Skin epidermis (tissue), 12 donors: ENCODE measurements around the gene NOS1AP.

ENCODE experiments used
- H3K27ac ChIP-seq, 21 experiments: fragments of 200-600 bp; sonication (generic) in 11 of 21; one replicate each; pipeline ENCODE4 v1.5.0; 2020; ENCODE audit warnings: mild to moderate bottlenecking in 3 of 21, inconsistent platforms in 2 of 21, moderate library complexity in 2 of 21
- H3K4me3 ChIP-seq, 7 experiments: fragments of 200-600 bp; sonication (generic) in 2 of 7; one replicate each; pipeline ENCODE4 v1.5.0; 2020; ENCODE audit warnings: inconsistent platforms in 2 of 7, mild to moderate bottlenecking in 2 of 7, moderate library complexity in 1 of 7

NOS1AP gene

DNA sequence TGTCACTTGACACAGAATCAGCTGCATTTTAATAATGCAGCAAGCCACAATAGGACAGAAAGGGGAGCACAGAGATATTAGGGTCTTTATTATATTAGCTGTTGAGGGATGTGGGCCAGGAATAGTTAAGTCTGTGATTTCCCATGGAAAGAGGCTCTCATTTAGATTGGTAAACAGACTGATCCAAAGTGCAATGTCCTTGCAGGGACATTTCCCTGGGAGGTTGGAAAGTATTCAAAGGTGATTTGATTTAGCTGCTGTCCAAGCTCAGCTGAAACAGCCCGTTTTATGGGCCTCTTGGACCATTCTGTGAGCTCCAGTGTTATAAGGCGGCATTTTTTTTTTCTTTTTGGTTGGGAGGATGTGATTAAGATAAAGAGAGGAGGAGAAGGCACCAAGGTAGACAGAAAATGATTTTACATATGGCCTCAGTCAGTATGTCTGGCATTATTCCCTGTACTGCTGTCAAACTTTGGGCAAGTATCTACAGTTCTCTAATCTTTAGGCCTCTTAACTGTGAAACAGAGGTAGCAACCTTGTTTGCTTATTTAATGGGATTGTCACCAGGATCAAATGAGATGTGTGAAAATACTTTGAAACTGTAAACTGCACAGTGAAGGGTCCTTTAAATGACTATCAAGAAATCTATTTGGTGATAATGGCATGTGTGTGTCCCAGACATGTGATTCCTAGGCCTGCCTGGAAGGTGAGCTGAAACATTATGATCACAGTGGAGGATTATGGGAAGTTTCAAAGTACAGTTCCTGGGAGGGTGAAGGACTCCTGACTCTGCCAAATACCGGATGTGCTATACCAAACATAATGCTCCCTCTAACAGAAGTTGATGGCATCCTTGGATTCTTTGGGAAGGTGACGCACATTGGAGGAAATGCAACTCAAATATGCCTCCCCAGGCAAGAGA, 62.2 kb downstream of the NOS1AP start:
- no peak overlapping the region for H3K27ac ChIP-seq
- H3K4me3 ChIP-seq: no peak overlapping the region

DNA sequence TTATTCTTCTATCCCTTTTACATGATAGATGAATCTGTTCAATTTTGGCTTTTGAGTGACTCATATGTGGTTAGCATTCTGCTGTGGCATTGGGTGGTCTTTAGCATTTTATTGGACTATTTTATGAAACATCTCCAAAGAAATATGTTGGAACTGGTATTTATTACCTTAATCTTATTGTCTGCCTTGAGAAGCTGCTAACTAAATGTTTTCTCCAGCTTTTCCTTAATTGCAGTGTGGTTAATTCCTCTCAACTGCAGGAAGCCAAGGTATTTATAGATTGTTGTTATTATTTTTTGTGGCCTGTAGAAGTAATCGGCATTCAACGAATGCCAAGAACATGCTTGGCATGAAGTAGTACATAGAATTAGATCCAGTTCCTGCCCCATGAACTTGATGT, 64.1 kb downstream of the NOS1AP start:
- Histone ChIP-seq H3K27ac (no peak overlapping the region), H3K4me3 (no peak overlapping the region)

DNA sequence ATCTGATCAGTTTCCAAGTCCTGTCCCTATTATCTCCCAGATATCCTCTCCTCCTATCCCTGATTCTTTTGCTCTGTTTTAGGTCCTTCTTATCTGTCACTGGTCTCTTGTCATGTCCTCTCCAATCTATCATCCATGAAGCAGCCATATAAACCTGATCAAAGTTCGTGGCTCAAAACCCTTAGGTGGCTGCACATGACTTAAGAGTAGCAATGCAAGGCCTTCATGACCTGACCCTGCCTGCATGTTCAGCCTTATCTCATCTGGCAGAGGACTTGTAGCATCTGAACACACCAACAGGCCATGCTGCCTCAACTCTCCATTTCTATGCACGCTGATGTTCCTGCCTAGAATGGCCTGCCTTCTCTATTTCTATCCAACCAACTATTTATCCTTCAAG, 65.2 kb downstream of the NOS1AP start:
- Histone ChIP-seq H3K27ac (no peak overlapping the region), H3K4me3 (no peak overlapping the region)

DNA sequence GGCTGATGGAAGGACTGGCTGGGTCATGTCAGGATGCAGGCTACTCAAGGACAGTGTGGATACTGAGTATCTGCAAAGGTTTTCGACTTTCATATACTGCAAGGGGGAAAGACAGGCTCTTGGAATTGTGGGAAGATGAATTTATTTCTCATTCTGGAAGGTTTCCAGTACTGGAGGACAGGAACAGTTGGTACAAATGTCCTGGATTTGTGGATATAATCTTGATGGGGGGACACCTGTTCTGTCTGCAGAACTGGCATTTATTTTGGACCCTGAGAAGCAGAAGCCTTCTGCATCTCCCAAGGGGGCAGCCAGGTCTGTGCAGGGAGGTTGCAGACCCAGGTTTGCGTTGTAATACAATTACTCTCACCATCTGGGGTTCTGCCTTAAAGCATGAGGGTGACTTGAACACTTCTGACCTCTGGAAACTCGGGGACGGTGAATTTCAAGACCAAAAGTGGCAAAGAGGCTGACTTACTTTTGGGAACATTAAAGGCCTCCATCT, 65.8 kb downstream of the NOS1AP start:
- Histone ChIP-seq H3K4me3 (no peak overlapping the region), H3K27ac (no peak overlapping the region)

DNA sequence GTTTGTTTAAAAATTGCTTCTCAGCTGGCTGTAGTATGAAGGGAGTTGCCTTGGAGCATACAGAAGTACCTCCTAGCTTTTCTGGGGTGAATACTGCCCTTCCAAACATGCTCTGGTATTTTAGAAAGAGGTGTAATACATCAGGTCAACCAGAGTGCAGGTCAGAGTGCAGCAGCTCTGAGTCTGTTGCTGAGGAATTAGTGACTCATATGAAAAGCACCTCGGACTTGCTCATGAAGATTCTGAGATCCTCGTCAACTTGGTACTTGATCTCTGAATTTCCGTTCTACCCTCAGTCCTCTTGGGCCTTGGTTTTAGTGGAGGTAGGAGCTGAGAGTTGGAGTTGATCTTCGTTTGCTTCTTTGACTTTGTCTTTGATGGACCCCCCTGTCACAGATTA, 67.3 kb downstream of the NOS1AP start:
- Histone ChIP-seq H3K4me3 (no peak overlapping the region), H3K27ac (no peak overlapping the region)

DNA sequence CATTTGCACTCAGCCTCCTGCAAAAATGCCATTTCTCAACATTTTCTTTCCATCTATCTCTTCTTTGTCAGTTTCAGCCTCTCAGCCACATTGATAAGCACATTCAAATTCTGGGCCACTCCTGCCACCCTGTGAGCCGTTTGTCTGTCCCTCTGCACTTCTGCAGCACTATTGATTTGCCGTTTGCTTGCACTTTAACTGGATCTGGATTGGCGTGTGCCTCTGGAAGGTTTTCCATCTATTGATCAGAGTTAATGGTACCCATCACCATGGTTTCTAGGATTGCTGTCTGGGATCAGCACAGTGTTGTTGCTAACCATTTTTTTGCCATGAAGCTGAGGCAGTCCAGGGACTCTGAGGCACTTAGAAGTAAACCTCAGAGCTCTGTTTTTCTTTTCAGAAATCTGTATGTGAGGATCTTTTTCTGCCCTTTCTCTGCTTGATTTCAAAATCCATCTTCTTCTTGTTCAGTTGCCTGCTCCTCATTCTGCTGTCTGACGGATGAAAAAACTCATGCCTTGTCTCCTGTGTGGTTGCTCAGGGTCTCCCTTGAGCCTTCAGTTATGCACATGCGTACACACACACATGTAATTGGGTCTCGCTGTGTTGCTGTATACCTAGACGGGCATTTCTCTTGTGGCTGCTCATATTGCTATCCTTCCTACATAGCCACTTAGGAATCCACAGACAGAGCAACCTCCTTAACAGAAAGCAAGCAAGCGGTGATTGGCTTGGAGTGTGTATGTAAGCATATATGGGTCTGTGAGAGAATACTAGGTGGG, 67.9 kb downstream of the NOS1AP start:
- no peak overlapping the region for H3K27ac ChIP-seq
- H3K4me3 ChIP-seq: no peak overlapping the region

DNA sequence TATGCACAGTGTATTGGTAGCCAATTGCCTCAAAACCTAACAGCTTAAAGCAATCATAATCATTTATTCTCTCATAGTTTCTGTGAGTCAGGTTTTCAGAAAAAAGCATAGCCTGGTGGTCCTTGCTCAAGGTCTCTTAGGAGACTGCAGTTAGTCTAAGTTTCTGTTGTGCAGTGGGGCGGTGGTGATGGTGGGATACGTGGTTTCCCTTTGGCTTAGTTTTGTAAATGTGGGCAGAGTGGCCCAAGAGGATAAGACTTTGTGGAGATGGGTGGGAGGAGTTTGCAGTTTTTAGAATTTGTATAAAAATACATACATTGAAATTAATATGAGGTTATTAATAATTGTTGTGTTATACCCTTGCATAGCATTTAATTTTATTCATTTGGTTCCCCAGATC, 68.6 kb downstream of the NOS1AP start:
- H3K4me3 ChIP-seq: no peak overlapping the region

DNA sequence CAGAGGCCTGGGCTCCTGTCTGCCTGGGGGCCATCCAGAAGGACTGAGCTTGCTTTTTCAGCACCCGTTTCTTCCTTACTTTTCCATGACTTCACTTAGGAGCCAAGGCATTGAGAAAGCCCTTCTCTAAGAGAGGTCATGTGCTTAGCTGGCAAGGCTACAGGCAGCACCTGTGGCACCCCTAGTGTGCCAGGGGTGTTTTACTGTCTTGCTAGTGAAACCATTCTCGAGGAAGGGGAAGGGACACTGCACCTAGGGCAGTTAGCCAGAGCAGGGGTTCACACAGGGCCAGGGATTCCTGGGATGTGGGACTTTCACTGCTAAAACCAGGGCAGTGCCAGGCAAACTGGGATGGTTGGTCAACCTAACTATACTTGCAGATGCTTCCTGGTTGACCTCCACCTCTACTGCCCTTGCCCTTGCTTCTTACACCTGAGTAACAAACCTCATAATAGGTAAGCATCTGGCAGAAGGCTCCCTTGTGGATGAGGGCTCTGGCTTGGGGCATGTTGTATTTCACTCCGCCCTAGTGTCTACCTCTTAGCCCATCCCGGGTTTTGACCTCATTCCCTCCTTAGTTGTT, 69.2 kb downstream of the NOS1AP start:
- Histone ChIP-seq H3K4me3 (no peak overlapping the region), H3K27ac (no peak overlapping the region)

More for the DNA sequence above, 68.6 kb downstream of the NOS1AP start:
- H3K27ac ChIP-seq: no peak overlapping the region

DNA sequence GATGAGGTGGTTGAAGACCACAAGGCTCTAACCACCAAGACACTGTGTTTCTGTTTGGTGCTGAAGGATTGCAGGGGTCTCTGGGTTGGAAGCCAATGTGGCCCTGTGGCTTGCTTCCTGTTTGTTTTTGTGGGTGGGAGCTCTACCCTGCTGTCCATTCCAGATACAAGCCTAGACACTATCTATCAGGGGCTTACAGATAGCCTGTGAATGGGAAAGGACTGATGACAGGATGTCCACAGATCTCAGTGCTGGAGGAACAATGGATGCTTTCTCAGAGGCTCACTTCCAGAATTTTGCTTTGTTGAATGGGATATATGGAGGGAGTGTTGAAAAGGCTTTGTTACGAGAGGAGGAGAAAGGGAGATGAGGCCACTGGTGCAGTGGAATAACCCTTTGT, 69.7 kb downstream of the NOS1AP start:
- no peak overlapping the region for H3K27ac ChIP-seq
- no peak overlapping the region for H3K4me3 ChIP-seq

DNA sequence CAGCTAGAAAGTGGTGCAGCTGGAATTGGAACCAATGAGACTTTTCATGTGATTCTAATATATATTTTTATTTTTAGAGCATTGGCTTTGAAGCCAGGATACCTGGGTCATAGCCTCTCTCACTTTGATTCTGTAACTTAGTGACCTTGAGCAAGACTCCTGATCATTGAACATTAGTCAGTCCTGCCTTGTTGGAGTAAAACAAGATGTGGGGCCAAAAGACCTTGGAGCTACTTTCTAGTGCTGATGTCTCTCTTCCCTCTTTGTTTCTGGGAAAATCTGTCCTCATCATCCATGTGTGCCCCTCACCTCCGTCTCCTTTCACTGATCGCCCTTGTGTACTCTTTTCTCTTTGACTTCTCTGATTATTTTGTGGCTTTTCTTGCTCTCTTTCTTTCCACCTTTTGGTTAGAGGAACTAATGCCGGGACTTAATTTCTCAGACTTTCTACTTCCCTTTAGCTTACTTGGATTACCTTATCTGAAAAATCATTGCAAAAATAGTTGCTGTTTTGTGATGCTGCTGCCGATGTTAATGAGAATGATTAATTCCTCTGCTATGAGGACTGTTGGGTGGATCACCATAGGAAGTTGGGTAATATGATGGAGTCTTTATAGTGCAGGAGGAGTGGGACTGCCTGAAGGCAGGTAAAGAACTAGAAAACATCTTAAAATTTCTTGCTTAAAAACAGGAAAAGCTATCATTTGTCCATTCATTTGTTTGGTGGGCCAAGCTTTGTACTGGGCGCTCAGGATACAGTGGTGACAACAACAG, 72.0 kb downstream of the NOS1AP start:
- Histone ChIP-seq H3K4me3 (no peak overlapping the region), H3K27ac (no peak overlapping the region)

DNA sequence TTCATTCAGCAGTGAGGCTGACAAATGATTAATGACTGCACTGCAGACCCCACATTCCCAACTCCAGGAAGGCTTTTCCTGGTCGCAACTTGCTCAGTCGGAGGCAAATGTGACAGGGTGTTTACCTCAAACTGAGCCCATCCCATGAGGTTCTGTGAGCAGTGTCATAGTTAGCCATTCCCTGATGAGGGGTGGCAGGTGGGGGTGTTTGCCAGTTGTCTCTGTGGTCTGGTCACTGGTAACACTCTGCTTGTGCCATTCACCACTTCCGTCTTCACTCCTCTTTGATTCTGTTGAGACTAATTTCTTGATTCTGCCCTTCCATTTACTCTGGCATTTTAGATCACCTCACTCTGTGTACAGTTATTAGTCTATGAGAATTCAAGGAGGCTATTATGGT, 73.5 kb downstream of the NOS1AP start:
- no peak overlapping the region for H3K27ac ChIP-seq

DNA sequence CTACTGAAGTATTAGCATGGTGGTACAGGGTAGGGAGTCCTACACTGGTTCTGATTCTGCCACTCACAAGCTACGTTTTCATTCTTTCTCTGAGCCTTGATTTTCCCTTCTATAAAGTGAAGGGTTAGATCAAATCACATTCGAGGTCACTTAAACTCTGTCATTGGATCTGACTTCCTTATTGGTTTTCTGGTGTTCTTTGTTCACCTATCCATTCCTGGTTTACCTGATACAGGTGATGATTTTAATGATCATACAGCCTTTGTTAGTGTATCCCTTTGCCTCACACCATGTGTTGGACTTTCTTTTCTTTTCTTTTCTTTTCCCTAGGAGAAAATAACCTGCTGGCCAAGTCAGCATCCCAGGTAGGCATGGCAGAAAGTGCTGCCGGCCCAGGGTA, 74.8 kb downstream of the NOS1AP start:
- H3K4me3 ChIP-seq: no peak overlapping the region
- no peak overlapping the region for H3K27ac ChIP-seq

More for the DNA sequence above, 73.5 kb downstream of the NOS1AP start:
- no peak overlapping the region for H3K4me3 ChIP-seq

DNA sequence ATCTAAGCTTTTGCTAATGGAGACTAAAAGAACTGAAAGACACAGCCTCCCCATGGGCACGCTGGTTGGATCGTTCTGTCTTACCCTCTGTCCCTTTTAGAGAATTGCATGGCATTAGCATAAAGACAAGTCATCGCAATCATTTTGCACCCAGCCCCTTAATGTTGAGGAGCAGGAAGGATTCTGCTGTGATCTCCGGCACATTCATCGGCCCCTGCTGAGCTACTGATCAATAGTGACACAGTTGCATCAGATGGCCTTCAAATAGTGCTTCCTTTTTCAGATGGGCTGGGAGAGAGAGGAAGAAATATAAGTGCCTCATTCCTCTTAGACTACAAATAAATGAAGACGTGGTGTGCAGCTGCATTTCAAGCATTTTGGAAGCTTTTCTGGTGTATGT, 75.4 kb downstream of the NOS1AP start:
- H3K27ac ChIP-seq: no peak overlapping the region
- H3K4me3 ChIP-seq: no peak overlapping the region

DNA sequence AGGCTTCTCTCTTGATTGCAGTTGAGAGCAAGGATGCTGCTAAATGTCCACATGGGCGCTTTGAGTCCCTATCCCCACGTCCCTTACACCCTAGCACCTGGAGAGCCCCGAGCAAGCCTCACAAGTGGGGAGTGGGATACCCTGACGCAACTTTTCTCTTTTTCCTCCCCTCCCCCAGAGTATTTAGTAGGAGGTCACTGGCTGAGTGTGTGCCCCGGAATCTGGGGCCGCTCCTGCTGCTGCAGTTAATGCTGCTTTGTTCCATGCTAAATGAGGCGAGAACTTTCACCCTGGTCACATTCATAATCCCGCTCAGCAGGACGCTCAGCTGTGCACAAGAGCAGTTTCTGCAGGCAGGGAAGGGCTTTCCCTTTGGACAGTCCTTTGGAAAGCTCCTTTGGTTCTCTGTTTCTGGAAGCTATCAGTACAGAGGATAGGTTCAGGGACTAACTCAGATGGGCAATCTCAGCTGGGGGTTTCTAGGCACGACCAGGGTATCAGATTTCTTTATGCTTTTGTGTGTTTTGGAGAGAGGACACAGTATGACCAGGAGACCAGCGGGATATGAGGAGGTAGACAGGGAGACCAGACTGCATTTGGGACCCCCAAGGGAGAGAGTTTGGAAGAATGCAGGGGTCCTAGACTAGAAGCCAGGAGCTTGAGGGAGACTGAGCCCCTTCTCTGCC, 75.9 kb downstream of the NOS1AP start:
- Histone ChIP-seq H3K4me3 (no peak overlapping the region), H3K27ac (no peak overlapping the region)

DNA sequence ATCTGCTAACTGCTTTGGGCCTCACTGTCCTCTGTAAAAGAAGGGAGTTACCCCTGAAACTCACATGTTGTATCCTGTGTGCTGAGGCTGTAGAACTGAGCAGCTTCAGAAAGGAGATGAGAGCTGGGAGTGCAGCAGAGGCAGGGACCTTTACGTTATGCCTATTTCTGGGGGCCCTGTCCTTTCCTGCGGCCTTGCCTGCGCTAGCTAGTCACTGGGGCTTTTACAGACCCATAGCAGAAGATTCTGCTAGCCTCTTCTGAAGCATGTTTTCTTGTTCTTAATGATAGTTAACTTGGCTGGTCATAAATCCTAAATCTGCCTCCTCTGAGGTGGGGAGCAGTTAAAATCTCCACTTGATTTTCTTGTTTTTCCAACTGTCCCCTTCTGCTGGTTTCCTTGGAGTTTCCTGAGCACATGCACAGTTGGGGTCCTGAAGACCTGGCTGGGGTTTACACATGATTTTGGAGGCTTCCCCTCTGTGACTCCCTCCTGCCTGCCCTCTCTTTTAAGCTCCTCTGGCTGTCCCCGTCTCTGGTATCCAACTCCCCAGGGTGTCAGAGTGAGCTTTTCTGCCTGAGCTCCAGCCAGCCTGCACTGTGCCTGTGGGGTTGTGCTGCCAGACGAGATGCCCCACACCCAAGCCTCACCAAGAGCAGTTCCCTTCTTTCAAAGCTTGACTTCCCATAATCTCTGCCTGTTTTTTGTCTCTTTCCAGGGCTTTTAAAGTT, 76.6 kb downstream of the NOS1AP start:
- Histone ChIP-seq H3K27ac (no peak overlapping the region), H3K4me3 (no peak overlapping the region)

DNA sequence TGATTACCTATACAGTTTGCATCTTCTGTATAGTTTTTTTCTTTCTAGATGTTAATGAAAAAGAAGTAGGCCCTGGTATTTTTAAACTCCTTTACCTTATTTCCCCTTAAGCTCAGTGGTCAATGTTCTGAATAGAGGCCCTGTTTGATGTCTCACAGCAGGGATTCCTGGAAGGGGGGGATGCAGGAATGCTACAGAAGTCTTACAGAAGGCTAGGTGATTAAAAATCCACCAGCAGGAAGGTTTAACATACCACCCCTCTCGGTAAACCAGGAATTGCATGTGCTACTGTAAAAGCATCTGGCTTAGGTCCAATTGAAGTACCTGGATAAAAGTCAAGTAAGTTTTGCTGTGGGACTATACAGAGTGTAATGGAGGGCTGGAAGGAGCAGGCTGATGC, 78.3 kb downstream of the NOS1AP start:
- Histone ChIP-seq H3K4me3 (no peak overlapping the region), H3K27ac (no peak overlapping the region)

DNA sequence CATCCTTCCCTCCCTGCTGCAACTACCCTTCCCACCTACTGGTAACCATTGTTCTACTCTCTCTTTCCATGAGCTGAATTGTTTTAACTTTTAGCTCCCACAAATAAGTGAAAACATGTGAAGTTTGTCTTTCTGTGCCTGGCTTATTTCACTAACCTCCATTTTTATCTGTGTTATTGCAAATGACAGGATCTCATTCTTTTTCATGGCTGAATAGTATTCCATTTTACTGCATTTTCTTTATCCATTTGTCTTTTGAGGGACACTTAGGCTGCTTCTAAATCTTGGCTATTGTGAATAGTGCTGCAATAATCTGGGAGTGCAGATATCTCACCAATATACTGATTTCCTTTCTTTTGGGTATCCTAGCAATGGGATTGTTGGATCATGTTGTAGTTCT, 80.6 kb downstream of the NOS1AP start:
- no peak overlapping the region for H3K4me3 ChIP-seq
- no peak overlapping the region for H3K27ac ChIP-seq
